AG08395 (cell line): Measurements from ENCODE around the gene TIMP2.
"Not testable (repeated sequence)": the region's sequence is repeated elsewhere in the genome, so short reads cannot be mapped to it uniquely, and the experiment has no call there.

Experiments used
- DNase-seq: peaks from one replicate; pipeline ENCODE4 v3.0.0; 2012; ENCODE audit warnings: mixed read lengths, low spot score

Gene TIMP2

DNA sequence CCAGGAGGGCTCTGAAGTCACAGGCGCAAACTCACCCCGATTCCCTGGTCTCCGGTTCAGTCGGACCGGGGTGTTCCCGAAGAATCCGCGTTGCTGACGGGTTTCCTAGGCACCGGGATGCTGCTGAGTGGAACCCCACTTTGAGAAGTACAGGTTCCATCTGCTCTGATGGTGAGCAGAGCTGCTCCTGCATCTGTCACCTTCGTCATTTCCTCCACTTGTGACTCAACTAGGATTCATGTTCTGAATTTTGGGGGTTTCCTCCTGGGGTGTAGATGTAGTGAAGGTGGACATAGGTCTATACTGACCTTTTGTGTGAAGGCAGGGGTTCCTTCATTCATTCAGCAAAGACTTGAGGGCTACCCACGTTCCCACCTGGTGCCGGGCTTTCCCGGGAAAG is 29.5 kb upstream of the TIMP2 start:
- no peak for DNase-seq

GRCh38 chr17:78953356-78954350 is 28.5 kb upstream of the TIMP2 start:
- no peak for DNase-seq

- DNase-seq, result no peak
These were observed 27.5 kb upstream of the TIMP2 start for GRCh38 chr17:78952706-78953105.

- no peak for DNase-seq
These were observed 26.9 kb upstream of the TIMP2 start for GRCh38 chr17:78951967-78952551.

DNA sequence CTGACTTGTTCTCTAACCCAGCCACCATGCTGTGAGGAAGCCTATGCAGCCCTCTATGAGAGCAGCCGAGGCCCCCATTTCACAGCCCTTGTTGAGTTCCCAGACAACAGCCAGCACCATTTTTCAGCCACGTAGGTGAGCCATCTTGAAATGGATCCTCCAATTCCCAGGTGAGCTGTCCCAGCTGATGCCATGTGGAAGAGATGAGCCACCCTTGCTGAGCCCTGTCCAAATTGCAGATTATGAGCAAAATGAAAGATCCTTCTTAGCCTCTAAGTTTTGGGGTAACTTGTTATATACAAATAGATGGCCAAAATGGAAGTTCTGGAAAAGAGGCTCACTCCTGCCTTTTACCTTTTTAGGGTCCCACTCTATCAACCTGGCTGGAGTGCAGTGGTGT is 25.7 kb upstream of the TIMP2 start:
- no peak for DNase-seq

DNA sequence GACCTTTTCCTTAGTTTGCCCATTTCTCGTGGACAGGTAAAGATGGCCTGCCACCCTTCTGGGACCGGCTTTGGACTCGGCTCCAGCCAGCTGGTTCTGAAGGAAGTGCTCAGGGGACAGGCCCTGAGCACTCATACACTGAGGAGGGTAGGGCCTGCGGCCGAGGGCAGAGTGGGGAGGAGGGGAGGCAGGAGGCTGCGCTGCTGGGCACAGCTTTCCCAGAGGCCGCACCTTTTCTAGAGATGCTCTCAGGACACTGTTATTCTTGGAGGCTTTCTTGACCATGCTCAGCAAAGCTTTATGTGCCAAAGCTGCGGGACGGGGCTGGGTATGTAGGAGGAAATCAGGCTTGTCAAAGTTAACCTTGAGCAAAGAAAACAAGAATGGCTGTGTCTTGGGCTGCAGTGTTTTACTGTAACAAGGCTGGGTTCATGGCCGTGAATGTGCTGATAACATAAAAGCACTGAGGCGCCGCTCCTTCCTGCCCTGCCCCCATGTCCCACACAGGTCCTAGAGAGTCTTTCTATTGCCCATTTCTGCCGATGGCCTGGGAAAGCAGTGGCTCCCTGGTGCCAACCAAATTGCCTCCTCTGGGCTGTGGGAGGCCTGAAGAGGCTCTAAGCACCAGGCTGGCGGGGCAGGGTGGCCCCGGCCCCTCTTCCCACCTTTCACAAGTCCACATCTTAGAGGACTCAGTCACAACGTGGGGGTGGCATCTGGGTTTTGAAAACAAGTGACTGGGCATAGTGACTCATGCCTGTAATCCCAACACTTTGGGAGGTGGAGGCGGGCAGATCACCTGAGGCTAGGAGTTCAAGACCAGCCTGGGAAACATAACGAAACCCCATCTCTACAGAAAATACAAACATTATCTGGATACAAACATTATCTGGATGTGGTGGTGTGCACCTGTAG is 22.3 kb upstream of the TIMP2 start:
- no peak for DNase-seq

GRCh38 chr17:78946631-78947030 is 21.4 kb upstream of the TIMP2 start:
- no peak for DNase-seq

- no peak for DNase-seq
These were observed 20.9 kb upstream of the TIMP2 start for GRCh38 chr17:78946131-78946530.

GRCh38 chr17:78945455-78945854 is 20.3 kb upstream of the TIMP2 start:
- not testable (repeated sequence) for DNase-seq

- no peak for DNase-seq
These were observed 19.8 kb upstream of the TIMP2 start for GRCh38 chr17:78944956-78945355.

DNA sequence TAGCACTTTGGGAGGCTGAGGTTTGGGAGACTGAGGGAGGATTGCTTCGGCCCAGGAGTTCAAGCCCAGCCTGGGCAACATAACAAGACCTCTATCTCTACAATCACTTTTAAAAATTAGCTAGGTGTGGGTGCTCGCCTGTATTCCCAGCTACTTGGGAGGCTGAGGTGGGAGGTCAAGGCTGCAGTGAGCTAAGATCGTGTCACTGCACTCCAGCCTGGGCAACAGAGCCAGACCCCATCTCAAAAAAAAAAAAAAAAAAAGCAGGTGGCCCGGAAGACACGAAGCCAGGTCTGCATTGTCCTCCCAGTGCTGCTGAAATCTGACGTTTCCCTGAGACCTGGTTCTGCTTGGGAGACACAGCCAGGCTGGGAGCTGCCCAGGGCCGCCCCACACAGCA is 18.8 kb upstream of the TIMP2 start:
- no peak for DNase-seq

DNA sequence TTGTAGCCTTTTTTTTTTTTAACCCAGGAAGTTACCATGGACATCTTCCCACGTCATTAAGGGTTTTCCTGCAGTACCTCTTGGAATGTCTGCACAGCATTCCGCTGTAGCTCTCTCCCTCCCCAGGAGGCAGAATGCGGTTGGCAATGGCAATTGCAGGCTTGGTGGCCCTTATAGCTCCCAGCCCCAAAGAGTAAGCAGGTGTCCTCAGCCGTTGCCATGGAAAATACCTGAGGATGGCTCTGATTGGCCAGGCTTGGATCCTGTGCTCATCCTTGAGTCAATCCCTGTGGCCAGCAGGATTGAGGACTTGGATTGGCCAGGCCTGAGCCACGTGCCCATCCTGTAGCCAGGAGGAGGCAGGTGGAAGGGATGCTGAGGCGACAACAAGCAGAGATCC is 15.5 kb upstream of the TIMP2 start:
- DNase-seq, result no peak

DNA sequence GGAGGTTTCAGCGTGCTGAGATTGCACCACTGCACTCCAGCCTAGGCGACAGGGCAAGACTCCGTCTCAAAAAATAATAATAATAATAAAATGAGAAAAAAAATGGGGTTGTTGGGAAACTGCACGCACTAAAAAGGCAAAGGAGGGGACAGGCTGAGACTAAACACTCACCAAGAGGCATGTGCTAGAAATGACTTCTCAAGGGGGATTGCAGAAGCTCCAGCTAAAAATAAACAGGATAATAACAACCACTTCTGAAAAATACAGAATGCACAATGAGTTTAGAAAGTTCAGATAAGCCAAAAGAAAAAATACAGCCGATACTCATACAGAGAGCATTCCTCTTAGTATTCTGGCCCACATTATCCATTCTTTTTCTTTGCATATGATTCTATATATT is 15.1 kb upstream of the TIMP2 start:
- no peak for DNase-seq

GRCh38 chr17:78939615-78940014 is 14.4 kb upstream of the TIMP2 start:
- no peak for DNase-seq

GRCh38 chr17:78937561-78937960 is 12.4 kb upstream of the TIMP2 start:
- DNase-seq, result no peak

DNA sequence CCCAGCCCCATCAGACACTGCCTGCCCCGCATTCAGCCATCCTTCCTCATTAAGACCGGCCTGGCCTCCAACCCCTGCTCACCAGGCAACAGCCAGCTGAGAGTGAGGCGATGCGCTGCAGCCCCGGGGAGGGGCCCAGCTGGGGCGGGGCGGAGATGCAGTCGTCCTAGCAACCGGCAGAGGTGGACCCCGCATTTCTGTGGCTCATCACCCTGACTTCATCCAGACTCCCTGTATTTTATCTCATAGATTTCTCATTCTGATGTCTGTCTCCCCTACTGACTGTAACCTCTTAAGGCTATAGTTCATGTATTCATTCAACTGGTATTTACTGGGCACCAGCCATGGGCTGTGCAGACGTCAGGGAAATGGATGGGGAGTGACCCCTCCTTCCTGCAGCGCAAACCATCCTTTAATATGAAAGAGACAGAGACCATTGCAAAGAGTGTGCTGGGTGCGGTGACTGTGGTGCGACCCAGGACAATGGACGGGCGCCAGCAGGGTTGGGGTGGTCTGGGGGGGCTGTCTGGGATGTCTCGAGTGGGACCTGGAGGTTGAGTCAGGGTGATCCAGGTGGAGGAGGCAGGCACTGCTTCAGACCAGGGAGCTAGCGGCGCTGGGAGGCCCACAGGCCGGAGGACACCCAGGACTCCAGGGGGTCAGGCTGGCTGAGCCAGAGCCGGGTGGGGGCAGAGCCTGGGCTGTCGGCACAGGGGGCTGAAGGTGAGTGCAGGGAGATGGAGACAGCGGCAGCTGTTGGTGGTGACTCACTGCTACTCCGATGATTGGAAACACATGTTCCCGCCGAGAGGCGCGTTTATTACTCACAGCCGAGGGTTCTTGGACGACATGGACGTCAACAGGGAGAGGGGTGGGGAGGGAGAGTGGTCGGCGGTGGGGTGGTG is 10.5 kb upstream of the TIMP2 start:
- peak; percentile 91 for DNase-seq

GRCh38 chr17:78934681-78935418 is 9.7 kb upstream of the TIMP2 start:
- no peak for DNase-seq

GRCh38 chr17:78933959-78934568 is 8.9 kb upstream of the TIMP2 start:
- peak; percentile 92 for DNase-seq

- peak; percentile 94 for DNase-seq
These were observed 8.1 kb upstream of the TIMP2 start for GRCh38 chr17:78933025-78933958.
